Neuronal stem cell (in vitro differentiated cells): ENCODE measurements around the gene PRRX1.

Source experiments
- DNase-seq: peaks from one replicate; pipeline ENCODE4 v3.0.0-alpha.2; 2013; ENCODE audit warnings: low spot score
- H2AFZ ChIP-seq: one replicate; pipeline ENCODE4 v1.6.1; 2013; ENCODE audit warnings: mild to moderate bottlenecking, low read length, inconsistent platforms
- H2AK5ac ChIP-seq: 2 replicates; pipeline ENCODE4 v1.6.1; 2013; ENCODE audit warnings: low read depth, mild to moderate bottlenecking, inconsistent platforms, low read length, moderate library complexity, mixed read lengths
- H2BK120ac ChIP-seq: 2 replicates; pipeline ENCODE4 v1.6.1; 2013; ENCODE audit warnings: low read depth, mild to moderate bottlenecking, inconsistent platforms, low read length, moderate library complexity, mixed read lengths
- H2BK12ac ChIP-seq: one replicate; pipeline ENCODE4 v1.6.1; 2013; ENCODE audit warnings: low read length, inconsistent platforms
- H2BK15ac ChIP-seq: 2 replicates; pipeline ENCODE4 v1.6.1; 2013; ENCODE audit warnings: mild to moderate bottlenecking, low read length, inconsistent platforms, mixed read lengths
- H2BK5ac ChIP-seq: one replicate; pipeline ENCODE4 v1.6.1; 2013; ENCODE audit warnings: inconsistent platforms, mild to moderate bottlenecking, low read length, moderate library complexity
- H3K14ac ChIP-seq: one replicate; pipeline ENCODE4 v1.6.1; 2013; ENCODE audit warnings: low read length, inconsistent platforms
- H3K18ac ChIP-seq: 2 replicates; pipeline ENCODE4 v1.6.1; 2013; ENCODE audit warnings: low read length, inconsistent platforms
- H3K23ac ChIP-seq: 2 replicates; pipeline ENCODE4 v1.6.1; 2013; ENCODE audit warnings: low read depth, mild to moderate bottlenecking, mixed read lengths, low read length, inconsistent platforms; ENCODE audit not compliant: poor library complexity
- H3K27ac ChIP-seq: replicated peaks from 3 replicates; pipeline ENCODE4 v1.5.1; 2013; ENCODE audit warnings: low read length, inconsistent platforms
- H3K27me3 ChIP-seq, 3 experiments: 2 replicates each; pipeline ENCODE4 v1.6.1; 2013; ENCODE audit warnings: low read length in 3 of 3, mild to moderate bottlenecking in 2 of 3, inconsistent platforms in 1 of 3, low read depth in 1 of 3, mixed read lengths in 1 of 3, moderate library complexity in 1 of 3; ENCODE audit not compliant: control insufficient read depth in 3 of 3, insufficient read depth in 3 of 3
- H3K36me3 ChIP-seq, 2 donors: replicated peaks in 1 of 2; 2 replicates each; pipeline ENCODE4 v1.6.1; 2013; ENCODE audit warnings: low read length in 2 of 2; ENCODE audit not compliant: control insufficient read depth in 2 of 2, insufficient read depth in 2 of 2
- H3K4ac ChIP-seq: 2 replicates; pipeline ENCODE4 v1.6.1; 2013; ENCODE audit warnings: inconsistent platforms, mild to moderate bottlenecking, low read length, moderate library complexity
- H3K4me1 ChIP-seq, 2 donors: 1 replicate in 1 of 2; 2 replicates in 1 of 2; pipeline ENCODE4 v1.6.1; 2013; ENCODE audit warnings: low read length in 2 of 2, low read depth in 1 of 2; ENCODE audit not compliant: control insufficient read depth in 2 of 2, insufficient read depth in 1 of 2
- H3K4me2 ChIP-seq: one replicate; pipeline ENCODE4 v1.6.1; 2013; ENCODE audit warnings: mild to moderate bottlenecking, low read length, inconsistent platforms; ENCODE audit not compliant: insufficient read depth, poor library complexity, severe bottlenecking
- H3K4me3 ChIP-seq, 2 donors: 2 replicates each; pipeline ENCODE4 v1.5.1; 2013; ENCODE audit warnings: low read length in 2 of 2, mild to moderate bottlenecking in 2 of 2, inconsistent platforms in 1 of 2, moderate library complexity in 1 of 2
- H3K79me1 ChIP-seq: one replicate; pipeline ENCODE4 v1.6.1; 2013; ENCODE audit warnings: low read depth, mild to moderate bottlenecking, inconsistent platforms, low read length, moderate library complexity
- H3K9ac ChIP-seq: one replicate; pipeline ENCODE4 v1.6.1; 2013; ENCODE audit warnings: mild to moderate bottlenecking, low read depth, low read length, inconsistent platforms; ENCODE audit not compliant: poor library complexity
- H3K9me3 ChIP-seq, 2 donors: replicated peaks in 1 of 2; 2 replicates each; pipeline versions ENCODE3 to v1.6.1; 2013; ENCODE audit warnings: low read length in 2 of 2, mild to moderate bottlenecking in 2 of 2, inconsistent platforms in 1 of 2, low read depth in 1 of 2, mixed read lengths in 1 of 2, moderate library complexity in 1 of 2; ENCODE audit not compliant: control insufficient read depth in 2 of 2, insufficient read depth in 1 of 2
- H4K8ac ChIP-seq: one replicate; pipeline ENCODE4 v1.6.1; 2013; ENCODE audit warnings: low read depth, mild to moderate bottlenecking, inconsistent platforms, low read length, moderate library complexity
- H4K91ac ChIP-seq: one replicate; pipeline ENCODE4 v1.6.1; 2013; ENCODE audit warnings: low read length, low read depth, mild to moderate bottlenecking, inconsistent platforms; ENCODE audit not compliant: poor library complexity
- WGBS, 2 donors: extraction: QIAGEN DNeasy Blood & Tissue Kit; methylation state at CpG; one replicate each; pipeline ENCODE4 v1.1.7; 2013; ENCODE audit warnings: missing lambda C conversion rate in 2 of 2, mixed read lengths in 1 of 2; ENCODE audit not compliant: insufficient read length in 2 of 2, insufficient replicate concordance in 1 of 2; ENCODE audit errors: extremely low coverage in 2 of 2; 5-methylcytosine and 5-hydroxymethylcytosine counted together

PRRX1 gene

GRCh38 chr1:170657275-170657853 is 6.6 kb upstream of the PRRX1 start:
- no peaks in the 10 kb centered on the region for H3K79me1 ChIP-seq
- H4K91ac ChIP-seq: no peak overlapping the region
- no peak for DNase-seq
- no peak overlapping the region for H2AFZ ChIP-seq
- no peaks in the 10 kb centered on the region for H3K36me3 ChIP-seq
- no peak overlapping the region for H3K27ac ChIP-seq
- H2BK120ac ChIP-seq: no peak overlapping the region
- no peak overlapping the region for H2BK15ac ChIP-seq
- H3K4me3 ChIP-seq: no peak overlapping the region
- peaks cover 3 to 5% of the 10 kb centered on the region in 2 donors for H3K4me1 ChIP-seq
- H3K23ac ChIP-seq: no peak overlapping the region
- no CpG with 5 or more reads among the region's 4 CpGs for WGBS, 2 donors
- H2BK5ac ChIP-seq: no peak overlapping the region
- no peak overlapping the region for H3K14ac ChIP-seq
- no peak overlapping the region for H4K8ac ChIP-seq
- H3K27me3 ChIP-seq: peaks cover 13 to 59% (median 37%) of the 10 kb centered on the region in 3 experiments
- no peak overlapping the region for H3K4me2 ChIP-seq
- no peak overlapping the region for H3K4ac ChIP-seq
- H3K9me3 ChIP-seq: peaks cover 0 to 1% of the 10 kb centered on the region in 2 donors
- H3K9ac ChIP-seq: no peak overlapping the region
- no peak overlapping the region for H3K18ac ChIP-seq
- H2AK5ac ChIP-seq: no peak overlapping the region
- no peak overlapping the region for H2BK12ac ChIP-seq

DNA sequence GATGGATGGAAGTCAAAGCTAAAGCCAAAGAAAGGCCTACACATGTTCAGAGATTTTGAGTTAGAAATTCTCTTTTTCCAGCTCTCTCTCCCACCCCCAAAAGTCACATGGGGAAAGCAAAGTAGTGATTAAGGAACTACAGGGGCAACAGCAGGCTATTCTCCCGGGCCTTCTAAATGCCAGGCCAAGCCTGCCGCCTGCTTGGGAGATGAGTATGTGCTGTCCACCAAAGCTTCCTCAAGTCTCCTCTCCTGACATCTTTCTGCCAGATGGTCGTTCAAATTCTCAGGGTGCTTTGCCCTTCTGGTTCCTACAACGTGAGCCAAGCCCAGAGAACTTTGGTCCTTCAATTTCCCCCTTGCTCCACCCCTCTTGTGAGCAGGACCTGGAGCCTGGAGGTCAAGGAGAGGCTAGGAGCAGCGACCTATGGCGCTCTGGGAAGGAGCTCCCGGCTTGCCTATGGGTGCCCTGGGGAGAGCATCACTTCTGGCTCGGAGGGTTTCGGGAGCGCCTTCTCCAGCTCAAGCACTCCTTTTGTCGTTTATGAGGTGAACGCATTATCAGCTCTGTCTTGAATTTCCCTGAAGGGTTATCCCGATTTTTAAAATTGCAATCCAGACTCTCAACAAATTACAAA is 4.4 kb upstream of the PRRX1 start:
- H3K79me1 ChIP-seq: no peaks in the 10 kb centered on the region
- peaks cover 9% of the 10 kb centered on the region in 2 donors for H3K4me1 ChIP-seq
- no peaks in the 10 kb centered on the region for H3K36me3 ChIP-seq
- H3K4me3 ChIP-seq: no peak overlapping the region
- H3K23ac ChIP-seq: no peak overlapping the region
- H4K8ac ChIP-seq: no peak overlapping the region
- H2AFZ ChIP-seq: no peak overlapping the region
- peaks cover 0 to 1% of the 10 kb centered on the region in 2 donors for H3K9me3 ChIP-seq
- H3K18ac ChIP-seq: no peak overlapping the region
- no peak overlapping the region for H2BK15ac ChIP-seq
- H2BK120ac ChIP-seq: no peak overlapping the region
- no peak overlapping the region for H2AK5ac ChIP-seq
- no peak overlapping the region for H3K9ac ChIP-seq
- no peak overlapping the region for H4K91ac ChIP-seq
- no peak for DNase-seq
- peaks cover 24 to 81% (median 59%) of the 10 kb centered on the region in 3 experiments for H3K27me3 ChIP-seq
- H3K14ac ChIP-seq: no peak overlapping the region
- WGBS, 2 donors: no CpG with 5 or more reads among the region's 13 CpGs
- no peak overlapping the region for H3K4me2 ChIP-seq
- no peak overlapping the region for H3K27ac ChIP-seq
- H2BK12ac ChIP-seq: no peak overlapping the region
- no peak overlapping the region for H3K4ac ChIP-seq
- no peak overlapping the region for H2BK5ac ChIP-seq

DNA sequence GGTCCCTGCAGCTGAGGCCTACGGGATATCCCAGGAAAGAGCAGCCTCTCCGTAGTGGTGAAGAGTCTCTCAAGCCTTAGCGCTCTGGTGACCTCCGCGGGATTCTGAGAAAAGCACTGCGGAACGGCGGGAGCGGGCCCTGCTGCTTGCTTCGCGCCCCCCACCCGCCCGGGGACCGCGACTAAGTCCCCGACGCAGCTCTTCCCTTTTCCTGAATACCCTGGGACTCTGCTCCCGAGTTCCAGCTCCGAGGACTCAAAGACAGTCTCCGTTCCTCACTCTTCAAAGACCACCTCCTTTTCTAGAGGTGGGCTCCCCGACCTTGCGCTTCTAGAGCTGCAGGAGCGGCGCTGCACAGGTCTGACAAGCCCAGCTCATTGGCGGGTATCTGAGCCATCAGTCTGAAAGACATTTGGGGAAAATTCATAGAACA is 3.6 kb upstream of the PRRX1 start:
- no peak overlapping the region for H3K4me3 ChIP-seq
- WGBS, 2 donors: no CpG with 5 or more reads among the region's 25 CpGs
- H3K27me3 ChIP-seq: peaks cover 28 to 89% (median 67%) of the 10 kb centered on the region in 3 experiments
- no peak overlapping the region for H3K9ac ChIP-seq
- H3K36me3 ChIP-seq: no peaks in the 10 kb centered on the region
- no peak overlapping the region for H3K27ac ChIP-seq
- no peak overlapping the region for H4K91ac ChIP-seq
- H2BK15ac ChIP-seq: no peak overlapping the region
- peak overlapping the region; percentile 52 for H3K4me2 ChIP-seq
- H3K23ac ChIP-seq: no peak overlapping the region
- DNase-seq: no peak
- H2AK5ac ChIP-seq: no peak overlapping the region
- H2BK12ac ChIP-seq: no peak overlapping the region
- no peak overlapping the region for H3K4ac ChIP-seq
- H4K8ac ChIP-seq: no peak overlapping the region
- no peak overlapping the region for H2BK5ac ChIP-seq
- H3K14ac ChIP-seq: no peak overlapping the region
- H3K4me1 ChIP-seq: peaks cover 9 to 11% of the 10 kb centered on the region in 2 donors
- no peaks in the 10 kb centered on the region for H3K79me1 ChIP-seq
- H3K9me3 ChIP-seq: peaks cover 0 to 1% of the 10 kb centered on the region in 2 donors
- H2BK120ac ChIP-seq: no peak overlapping the region
- peak overlapping the region; percentile 72 for H3K18ac ChIP-seq
- H2AFZ ChIP-seq: peak overlapping the region; percentile 49

DNA sequence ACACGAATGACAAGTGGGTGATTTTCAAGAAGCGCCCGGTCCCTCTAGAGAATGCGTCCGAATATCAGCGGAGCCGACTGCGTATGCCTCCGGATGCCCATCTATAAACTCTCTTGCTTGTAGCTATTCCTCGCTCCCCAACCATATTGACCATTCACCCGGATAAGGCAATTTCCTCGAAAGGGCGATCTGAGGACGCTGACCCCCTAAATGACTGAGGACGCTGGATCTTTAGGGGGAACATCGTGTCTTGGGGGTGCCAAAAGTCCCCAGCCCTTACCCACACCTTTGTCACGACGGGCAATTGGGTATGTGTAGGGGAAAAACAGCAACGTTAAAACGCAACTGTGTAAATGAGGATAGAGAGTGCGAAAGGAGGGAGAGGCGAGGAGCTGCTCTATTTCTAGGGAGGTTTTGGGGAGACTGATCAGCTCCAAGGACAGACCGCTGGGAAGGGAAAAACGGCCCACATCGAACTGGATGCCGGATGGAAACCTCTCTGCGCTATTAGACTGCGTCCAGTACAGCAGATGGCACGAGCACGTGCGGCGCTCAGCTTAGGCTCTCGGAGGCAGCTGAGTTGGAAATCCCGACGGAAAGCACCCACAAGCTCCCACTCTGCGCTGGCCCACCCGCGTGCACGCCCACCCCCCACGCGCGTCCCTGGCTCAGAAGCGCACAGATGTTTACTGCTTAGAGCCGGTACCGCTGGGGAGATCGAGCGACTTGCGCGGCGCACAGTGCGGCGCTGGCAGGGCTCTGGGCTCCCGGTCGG is 2.9 kb upstream of the PRRX1 start:
- Histone ChIP-seq H3K36me3 (no peaks in the 10 kb centered on the region), H3K4me1 (peaks cover 9 to 11% of the 10 kb centered on the region in 2 donors), H2BK12ac (no peak overlapping the region), H3K23ac (no peak overlapping the region), H3K27me3 (peaks cover 36 to 92% (median 74%) of the 10 kb centered on the region in 3 experiments), H2AFZ (peak overlapping the region; percentile 37), H3K18ac (peak overlapping the region; percentile 22), H4K8ac (no peak overlapping the region), H4K91ac (no peak overlapping the region), H2BK15ac (no peak overlapping the region), H3K4ac (no peak overlapping the region), H3K79me1 (no peaks in the 10 kb centered on the region), H3K27ac (no peak overlapping the region), H3K4me3 (no peak overlapping the region), H2BK120ac (no peak overlapping the region), H3K9ac (no peak overlapping the region), H3K9me3 (peaks cover 0 to 1% of the 10 kb centered on the region in 2 donors), H3K14ac (no peak overlapping the region), H2BK5ac (no peak overlapping the region), H2AK5ac (no peak overlapping the region), H3K4me2 (peak overlapping the region; percentile 33)
- no CpG with 5 or more reads among the region's 54 CpGs for WGBS, 2 donors
- no peak for DNase-seq
